IMR-90 (cell line): Measurements from ENCODE around the gene PLCH2. TPM values are rescaled to one million over a fixed set of nuclear protein-coding genes. Genes with fewer than 3 reads are reported as not detected.

ENCODE experiments used
- ATAC-seq: fragments of 200-7000 bp; cut with Tn5 transposase; 2 replicates; pipeline ENCODE4 v1.9.1; 2020; ENCODE audit warnings: low read depth, mild to moderate bottlenecking, moderate library complexity
- BruUV-seq: library from RNA; stranded (reverse); fragments of 400-500 nt; replicated peaks from 2 replicates; lab custom pipeline; 2021; lab: Mats Ljungman, UMichigan
- CTCF ChIA-PET: fragments of 300-600 bp; formaldehyde crosslinking; extraction: SDS; loops from one replicate; lab custom pipeline; 2021; ENCODE audit warnings: antibody characterized with exemption; lab: Yijun Ruan, JAX
- POLR2A ChIA-PET: fragments of 300-600 bp; sonication (Branson Sonifier 250); formaldehyde crosslinking; loops from one replicate; lab custom pipeline; 2022; ENCODE audit warnings: antibody characterized with exemption; ENCODE audit not compliant: unreplicated experiment; lab: Charles Lee
- DNase-seq: peaks from one replicate; pipeline ENCODE4 v3.0.0; 2013
- H2AFZ ChIP-seq: replicated peaks from 2 replicates; pipeline ENCODE3; 2013; ENCODE audit warnings: low read length, mild to moderate bottlenecking; ENCODE audit not compliant: poor library complexity
- H2AK5ac ChIP-seq: 2 replicates; pipeline ENCODE4 v1.6.1; 2013; ENCODE audit warnings: low read depth, low read length, inconsistent platforms
- H2AK9ac ChIP-seq: replicated peaks from 2 replicates; pipeline ENCODE3; 2013; ENCODE audit warnings: mild to moderate bottlenecking, low read depth, low read length, moderate library complexity; ENCODE audit not compliant: poor library complexity
- H2BK120ac ChIP-seq: 2 replicates; pipeline ENCODE4 v1.6.1; 2013; ENCODE audit warnings: low read depth, low read length, inconsistent platforms
- H2BK15ac ChIP-seq: 3 replicates; pipeline ENCODE4 v1.6.1; 2013; ENCODE audit warnings: low read depth, low read length, inconsistent platforms
- H2BK20ac ChIP-seq: 2 replicates; pipeline ENCODE4 v1.6.1; 2013; ENCODE audit warnings: low read depth, mild to moderate bottlenecking, inconsistent platforms, low read length, moderate library complexity
- H2BK5ac ChIP-seq: 2 replicates; pipeline ENCODE4 v1.6.1; 2013; ENCODE audit warnings: mild to moderate bottlenecking, low read depth, low read length, inconsistent platforms; ENCODE audit not compliant: poor library complexity, severe bottlenecking
- H3K14ac ChIP-seq: replicated peaks from 2 replicates; pipeline ENCODE4 v1.6.1; 2013; ENCODE audit warnings: low read depth, low read length, inconsistent platforms
- H3K18ac ChIP-seq: 2 replicates; pipeline ENCODE4 v1.6.1; 2013; ENCODE audit warnings: low read depth, low read length, control low read depth
- H3K23ac ChIP-seq: 2 replicates; pipeline ENCODE4 v1.6.1; 2013; ENCODE audit warnings: low read depth, low read length, inconsistent platforms
- H3K27ac ChIP-seq: 2 replicates; pipeline ENCODE4 v1.5.1; 2013; ENCODE audit warnings: mild to moderate bottlenecking, control low read depth, low read length; ENCODE audit not compliant: insufficient read depth
- H3K27me3 ChIP-seq: 2 replicates; pipeline ENCODE4 v1.6.1; 2013; ENCODE audit warnings: low read length; ENCODE audit not compliant: control insufficient read depth, insufficient read depth
- H3K36me3 ChIP-seq: 2 replicates; pipeline ENCODE4 v1.6.1; 2013; ENCODE audit warnings: low read length, mixed read lengths; ENCODE audit not compliant: control insufficient read depth, insufficient read depth
- H3K4ac ChIP-seq: 2 replicates; pipeline ENCODE4 v1.6.1; 2013; ENCODE audit warnings: low read depth, low read length, inconsistent platforms
- H3K4me1 ChIP-seq: 2 replicates; pipeline ENCODE4 v1.6.1; 2013; ENCODE audit warnings: low read length, mixed read lengths; ENCODE audit not compliant: control insufficient read depth, insufficient read depth
- H3K4me2 ChIP-seq: 2 replicates; pipeline ENCODE4 v1.6.1; 2013; ENCODE audit warnings: low read depth, mild to moderate bottlenecking, control low read depth, low read length, moderate library complexity
- H3K4me3 ChIP-seq: 2 replicates; pipeline ENCODE4 v1.5.1; 2013; ENCODE audit warnings: low read depth, mild to moderate bottlenecking, control low read depth, low read length, moderate library complexity; ENCODE audit not compliant: insufficient read depth
- H3K56ac ChIP-seq: 2 replicates; pipeline ENCODE4 v1.6.1; 2013; ENCODE audit warnings: low read length, inconsistent platforms; ENCODE audit not compliant: insufficient read depth; ENCODE audit errors: extremely low read depth
- H3K79me1 ChIP-seq, 2 experiments: 2 replicates each; pipeline ENCODE4 v1.6.1; 2013; ENCODE audit warnings: low read length in 2 of 2, inconsistent platforms in 1 of 2, low read depth in 1 of 2
- H3K9ac ChIP-seq: 2 replicates; pipeline ENCODE4 v1.6.1; 2013; ENCODE audit warnings: low read depth, low read length, control low read depth
- H3K9me1 ChIP-seq: 2 replicates; pipeline ENCODE4 v1.6.1; 2013; ENCODE audit warnings: low read length, inconsistent platforms; ENCODE audit not compliant: insufficient read depth
- H3K9me3 ChIP-seq: 2 replicates; pipeline ENCODE4 v1.6.1; 2013; ENCODE audit warnings: low read length; ENCODE audit not compliant: control insufficient read depth, insufficient read depth
- H4K20me1 ChIP-seq: 2 replicates; pipeline ENCODE4 v1.6.1; 2013; ENCODE audit warnings: low read length, inconsistent platforms; ENCODE audit not compliant: insufficient read depth
- H4K5ac ChIP-seq: 2 replicates; pipeline ENCODE4 v1.6.1; 2013; ENCODE audit warnings: mild to moderate bottlenecking, low read depth, low read length, control low read depth
- H4K8ac ChIP-seq, 2 experiments: 2 replicates each; pipeline ENCODE4 v1.6.1; 2013; ENCODE audit warnings: low read depth in 2 of 2, low read length in 2 of 2, control low read depth in 1 of 2, inconsistent platforms in 1 of 2
- H4K91ac ChIP-seq: 2 replicates; pipeline ENCODE4 v1.6.1; 2013; ENCODE audit warnings: low read depth, low read length, inconsistent platforms; ENCODE audit not compliant: insufficient read depth
- CEBPB ChIP-seq: IDR thresholded peaks from 2 replicates; pipeline ENCODE4 v1.6.1; 2012; ENCODE audit warnings: low read depth, low read length, improper control_type of control experiment
- FOS ChIP-seq: fragments of 150-350 bp; IDR thresholded peaks from 2 replicates; pipeline ENCODE4 v1.6.1; 2016; ENCODE audit warnings: low read depth, low read length
- MAFK ChIP-seq: IDR thresholded peaks from 2 replicates; pipeline ENCODE4 v1.6.1; 2012; ENCODE audit warnings: low read depth, low read length, improper control_type of control experiment
- MXI1 ChIP-seq: IDR thresholded peaks from 2 replicates; pipeline ENCODE4 v1.6.1; 2012; ENCODE audit warnings: low read depth, mild to moderate bottlenecking, low read length, moderate library complexity, borderline replicate concordance
- POLR2A ChIP-seq: IDR thresholded peaks from 2 replicates; pipeline ENCODE4 v1.6.1; 2012; ENCODE audit warnings: mild to moderate bottlenecking, low read depth, low read length
- RCOR1 ChIP-seq: IDR thresholded peaks from 2 replicates; pipeline ENCODE4 v1.6.1; 2012; ENCODE audit warnings: mild to moderate bottlenecking, low read length, improper control_type of control experiment; ENCODE audit not compliant: insufficient replicate concordance
- SMC3 ChIP-seq: fragments of 150-350 bp; IDR thresholded peaks from 2 replicates; pipeline ENCODE4 v1.6.1; 2016; ENCODE audit warnings: low read depth, mild to moderate bottlenecking, antibody characterized with exemption, low read length, moderate library complexity
- WGBS, 2 experiments: methylation state at CpG; one replicate each; pipeline versions ENCODE4 v1.1.5 to v1.1.7; 2013; ENCODE audit warnings: missing lambda C conversion rate in 2 of 2; ENCODE audit not compliant: insufficient read length in 1 of 2; ENCODE audit errors: extremely low coverage in 2 of 2; 5-methylcytosine and 5-hydroxymethylcytosine counted together
- dilution Hi-C: fragments of 300-500 bp; cut with HindIII; formaldehyde crosslinking; loops from one replicate; pipeline ENCODE4 v1.14.3; 2018; ENCODE audit warnings: low sequenced_read_pairs; ENCODE audit not compliant: unreplicated experiment
- in situ Hi-C: fragments of 300-500 bp; cut with MboI; formaldehyde crosslinking; loops from 3 replicates; pipeline ENCODE4 v1.14.3; 2019; ENCODE audit warnings: low sequenced_read_pairs, inconsistent platforms, mixed read lengths
- intact Hi-C: fragments of 100-400 bp; cut with micrococcal nuclease; formaldehyde crosslinking; loops from 2 replicates; pipeline ENCODE4 v1.10.0; 2022
- polyA plus RNA-seq, 3 experiments: library from polyadenylated mRNA; depleted of rRNA; stranded (reverse); fragments of >200 nt; gene quantifications; 2 replicates each; pipeline ENCODE4 v1.2.3, GENCODE V29; 2012; ENCODE audit warnings: low replicate concordance in 1 of 3
- total RNA-seq: library from RNA; depleted of rRNA; stranded (reverse); fragments of >200 nt; gene quantifications from 2 replicates; pipeline ENCODE4 v1.2.3, GENCODE V29; 2012
- TF ChIP-seq, protein P1 (sequence below): fragments of 150-350 bp; IDR thresholded peaks from 2 replicates; pipeline ENCODE4 v1.6.1; 2016; ENCODE audit warnings: low read depth, mild to moderate bottlenecking, low read length, moderate library complexity, borderline replicate concordance
- TF ChIP-seq, protein P2 (sequence below): conservative IDR thresholded peaks from 2 replicates; pipeline ENCODE4 v1.5.1; 2012; ENCODE audit warnings: mild to moderate bottlenecking, low read depth, low read length, improper control_type of control experiment

The PLCH2 gene
- total and polyA plus RNA-seq, 2 of the 4 experiments (the other 2 are of a cell fraction): 0.18 to 1.9 TPM

DNA sequence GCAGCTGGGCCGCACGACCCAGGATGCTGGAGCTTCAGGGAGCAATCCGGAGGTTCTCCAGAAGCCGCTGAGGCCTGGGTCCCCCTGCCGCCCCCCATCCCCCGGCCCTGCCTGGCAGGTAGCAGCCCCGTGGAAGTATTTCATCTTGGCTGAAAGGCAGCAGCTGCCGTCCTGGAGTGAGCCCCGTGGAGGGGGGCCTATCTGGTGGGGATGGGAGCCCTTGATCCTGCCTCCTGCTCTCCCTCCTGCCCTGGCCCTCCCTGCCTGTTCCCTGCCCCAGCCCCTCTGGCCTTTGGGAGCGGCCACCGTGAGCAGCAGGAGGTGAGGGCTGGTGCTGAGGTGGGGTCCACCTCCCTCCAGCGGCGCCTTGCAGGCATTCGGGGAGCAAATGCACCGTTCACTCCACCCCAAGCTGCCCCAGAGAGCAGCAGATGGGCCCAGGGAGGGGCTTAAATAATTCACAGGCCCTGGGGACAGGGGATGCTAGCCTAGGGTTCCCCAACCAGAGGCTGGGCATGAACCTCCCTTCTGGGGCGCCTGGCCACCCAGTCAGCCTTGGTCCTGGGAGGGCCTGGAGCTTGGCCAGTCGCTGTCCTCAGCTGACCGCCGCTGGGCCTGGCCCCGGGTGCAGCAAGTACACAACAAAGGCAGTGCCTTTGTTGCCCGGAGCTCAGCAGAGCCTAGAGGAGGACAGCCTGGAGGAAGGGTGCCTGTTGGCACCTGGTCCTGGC, 23.7 kb upstream of the PLCH2 start (continued):
- TF ChIP-seq, protein P1, sequence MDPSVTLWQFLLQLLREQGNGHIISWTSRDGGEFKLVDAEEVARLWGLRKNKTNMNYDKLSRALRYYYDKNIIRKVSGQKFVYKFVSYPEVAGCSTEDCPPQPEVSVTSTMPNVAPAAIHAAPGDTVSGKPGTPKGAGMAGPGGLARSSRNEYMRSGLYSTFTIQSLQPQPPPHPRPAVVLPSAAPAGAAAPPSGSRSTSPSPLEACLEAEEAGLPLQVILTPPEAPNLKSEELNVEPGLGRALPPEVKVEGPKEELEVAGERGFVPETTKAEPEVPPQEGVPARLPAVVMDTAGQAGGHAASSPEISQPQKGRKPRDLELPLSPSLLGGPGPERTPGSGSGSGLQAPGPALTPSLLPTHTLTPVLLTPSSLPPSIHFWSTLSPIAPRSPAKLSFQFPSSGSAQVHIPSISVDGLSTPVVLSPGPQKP: no peak

- no TSS peak for BruUV-seq
- peak overlapping the region; percentile 67; the same call in 1 of the 2 replicates for H4K5ac ChIP-seq
- no peaks in the 10 kb centered on the region for H4K20me1 ChIP-seq
- H3K36me3 ChIP-seq: no peaks in the 10 kb centered on the region
- intact Hi-C loops: no loop called here
- H2AK5ac ChIP-seq: peak overlapping the region; percentile 99
- H2BK5ac ChIP-seq: peak overlapping the region; percentile 99
- H3K56ac ChIP-seq: no peak overlapping the region
- no peak for DNase-seq
- no peak overlapping the region for H3K18ac ChIP-seq
- H2AFZ ChIP-seq: peak overlapping the region; percentile 88
- peak overlapping the region; percentile 100 for H3K4ac ChIP-seq
- H4K91ac ChIP-seq: peak overlapping the region; percentile 98
- whole genome bisulfite sequencing, 2 experiments: 92% methylated on average over 10 of the region's 19 CpGs; no CpG with 5 or more reads in 1 of the 2 experiments
- H3K4me1 ChIP-seq: peaks cover 21% of the 10 kb centered on the region
- no peaks in the 10 kb centered on the region for H3K9me3 ChIP-seq
- no peak for TF ChIP-seq MAFK
- TF ChIP-seq, protein P1: no peak
- no peak for TF ChIP-seq POLR2A
- TF ChIP-seq SMC3: no peak
- no peak for TF ChIP-seq FOS
- TF ChIP-seq MXI1: no peak
- TF ChIP-seq CEBPB: no peak
- TF ChIP-seq, protein P2, sequence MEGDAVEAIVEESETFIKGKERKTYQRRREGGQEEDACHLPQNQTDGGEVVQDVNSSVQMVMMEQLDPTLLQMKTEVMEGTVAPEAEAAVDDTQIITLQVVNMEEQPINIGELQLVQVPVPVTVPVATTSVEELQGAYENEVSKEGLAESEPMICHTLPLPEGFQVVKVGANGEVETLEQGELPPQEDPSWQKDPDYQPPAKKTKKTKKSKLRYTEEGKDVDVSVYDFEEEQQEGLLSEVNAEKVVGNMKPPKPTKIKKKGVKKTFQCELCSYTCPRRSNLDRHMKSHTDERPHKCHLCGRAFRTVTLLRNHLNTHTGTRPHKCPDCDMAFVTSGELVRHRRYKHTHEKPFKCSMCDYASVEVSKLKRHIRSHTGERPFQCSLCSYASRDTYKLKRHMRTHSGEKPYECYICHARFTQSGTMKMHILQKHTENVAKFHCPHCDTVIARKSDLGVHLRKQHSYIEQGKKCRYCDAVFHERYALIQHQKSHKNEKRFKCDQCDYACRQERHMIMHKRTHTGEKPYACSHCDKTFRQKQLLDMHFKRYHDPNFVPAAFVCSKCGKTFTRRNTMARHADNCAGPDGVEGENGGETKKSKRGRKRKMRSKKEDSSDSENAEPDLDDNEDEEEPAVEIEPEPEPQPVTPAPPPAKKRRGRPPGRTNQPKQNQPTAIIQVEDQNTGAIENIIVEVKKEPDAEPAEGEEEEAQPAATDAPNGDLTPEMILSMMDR: no peak
- TF ChIP-seq RCOR1: no peak
- in situ Hi-C loops: no loop called here
- peak overlapping the region; percentile 57 to 97 for H4K8ac ChIP-seq
- CTCF ChIA-PET: interaction anchor here (0.6 kb wide), 1 partner anchor 71 kb away, joined by 4 read pairs; no protein-coding TSS in a partner anchor
- H3K14ac ChIP-seq: peak overlapping the region; percentile 91
- peak overlapping the region; percentile 99 for H3K23ac ChIP-seq
- H3K27ac ChIP-seq: peak overlapping the region; percentile 92
- H3K4me2 ChIP-seq: no peak overlapping the region
- H3K9me1 ChIP-seq: peaks cover 10% of the 10 kb centered on the region; the same call in 1 of the 2 replicates
- peak overlapping the region; percentile 31; the same call in 1 of the 3 replicates for H2BK15ac ChIP-seq
- no peak for ATAC-seq
- H2AK9ac ChIP-seq: peak overlapping the region; percentile 98
- POLR2A ChIA-PET: no interaction called here
- H3K79me1 ChIP-seq: peaks cover 0 to 8% of the 10 kb centered on the region in 2 experiments; a peak in 1 of 4 replicates
- peak overlapping the region; percentile 100 for H2BK120ac ChIP-seq
- H2BK20ac ChIP-seq: peak overlapping the region; percentile 99
- dilution Hi-C loops: no loop called here
- no peaks in the 10 kb centered on the region for H3K27me3 ChIP-seq
- no peak overlapping the region for H3K9ac ChIP-seq
- H3K4me3 ChIP-seq: no peak overlapping the region
These were observed 23.2 kb upstream of the PLCH2 start for GRCh38 chr1:2452932-2453315.
